Osteoblast (primary cell): Measurements from ENCODE around the gene TBC1D19. TPM values are rescaled to one million over a fixed set of nuclear protein-coding genes. Genes with fewer than 3 reads are reported as not detected.

Source experiments
- DNase-seq: peaks from one replicate; pipeline ENCODE4 v3.0.0; 2011; ENCODE audit warnings: low spot score, mixed read lengths; ENCODE audit not compliant: insufficient read length; ENCODE audit errors: missing footprints
- H2AFZ ChIP-seq: 2 replicates; pipeline ENCODE4 v1.6.0; 2011; ENCODE audit warnings: mild to moderate bottlenecking, low read length
- H3K27ac ChIP-seq: 2 replicates; pipeline ENCODE4 v1.5.1; 2011; ENCODE audit warnings: mild to moderate bottlenecking, low read depth, low read length, moderate library complexity
- H3K27me3 ChIP-seq: 2 replicates; pipeline ENCODE4 v1.6.0; 2012; ENCODE audit warnings: mild to moderate bottlenecking, control low read depth, inconsistent platforms, low read length, moderate library complexity; ENCODE audit not compliant: insufficient read depth
- H3K36me3 ChIP-seq: 2 replicates; pipeline ENCODE4 v1.5.1; 2011; ENCODE audit warnings: mild to moderate bottlenecking, low read length, control low read depth, moderate library complexity; ENCODE audit not compliant: insufficient read depth
- H3K4me1 ChIP-seq: 2 replicates; pipeline ENCODE4 v1.5.1; 2011; ENCODE audit warnings: mild to moderate bottlenecking, low read length, control low read depth, moderate library complexity; ENCODE audit not compliant: insufficient read depth
- H3K4me2 ChIP-seq: 2 replicates; pipeline ENCODE4 v1.6.0; 2011; ENCODE audit warnings: mild to moderate bottlenecking, low read length; ENCODE audit not compliant: insufficient read depth
- H3K4me3 ChIP-seq: fragments of 200-600 bp; sonication (generic); 3 replicates; pipeline ENCODE4 v1.5.1; 2012; ENCODE audit warnings: mild to moderate bottlenecking, low read length, inconsistent platforms; ENCODE audit not compliant: insufficient read depth
- H3K79me2 ChIP-seq: 2 replicates; pipeline ENCODE4 v1.6.0; 2012; ENCODE audit warnings: mild to moderate bottlenecking, low read length, control low read depth, inconsistent platforms; ENCODE audit not compliant: insufficient read depth
- H3K9me3 ChIP-seq: 2 replicates; pipeline ENCODE4 v1.5.1; 2011; ENCODE audit warnings: low read depth, low read length, control low read depth
- H4K20me1 ChIP-seq: 2 replicates; pipeline ENCODE4 v1.6.0; 2012; ENCODE audit warnings: mild to moderate bottlenecking, low read length, control low read depth; ENCODE audit not compliant: insufficient read depth
- total RNA-seq: library from RNA; depleted of rRNA; stranded (reverse); fragments of >200 nt; gene quantifications from 2 replicates; pipeline ENCODE4 v1.2.3, GENCODE V29; 2012
- TF ChIP-seq, protein P1 (sequence below): IDR thresholded peaks from 2 replicates; pipeline ENCODE4 v1.5.1; 2011; ENCODE audit warnings: mild to moderate bottlenecking, low read depth, low read length, moderate library complexity; ENCODE audit errors: extremely low read depth

The TBC1D19 gene
- total RNA-seq, 1 donor: 56.1 TPM

GRCh38 chr4:26715636-26716242, 131.9 kb downstream of the TBC1D19 start:
- H2AFZ ChIP-seq: no peak overlapping the region
- TF ChIP-seq, protein P1, sequence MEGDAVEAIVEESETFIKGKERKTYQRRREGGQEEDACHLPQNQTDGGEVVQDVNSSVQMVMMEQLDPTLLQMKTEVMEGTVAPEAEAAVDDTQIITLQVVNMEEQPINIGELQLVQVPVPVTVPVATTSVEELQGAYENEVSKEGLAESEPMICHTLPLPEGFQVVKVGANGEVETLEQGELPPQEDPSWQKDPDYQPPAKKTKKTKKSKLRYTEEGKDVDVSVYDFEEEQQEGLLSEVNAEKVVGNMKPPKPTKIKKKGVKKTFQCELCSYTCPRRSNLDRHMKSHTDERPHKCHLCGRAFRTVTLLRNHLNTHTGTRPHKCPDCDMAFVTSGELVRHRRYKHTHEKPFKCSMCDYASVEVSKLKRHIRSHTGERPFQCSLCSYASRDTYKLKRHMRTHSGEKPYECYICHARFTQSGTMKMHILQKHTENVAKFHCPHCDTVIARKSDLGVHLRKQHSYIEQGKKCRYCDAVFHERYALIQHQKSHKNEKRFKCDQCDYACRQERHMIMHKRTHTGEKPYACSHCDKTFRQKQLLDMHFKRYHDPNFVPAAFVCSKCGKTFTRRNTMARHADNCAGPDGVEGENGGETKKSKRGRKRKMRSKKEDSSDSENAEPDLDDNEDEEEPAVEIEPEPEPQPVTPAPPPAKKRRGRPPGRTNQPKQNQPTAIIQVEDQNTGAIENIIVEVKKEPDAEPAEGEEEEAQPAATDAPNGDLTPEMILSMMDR: no peak
- no peak for DNase-seq
- H3K4me2 ChIP-seq: no peak overlapping the region
- no peak overlapping the region for H3K4me3 ChIP-seq
- H3K9me3 ChIP-seq: no peaks in the 10 kb centered on the region
- peaks cover 7% of the 10 kb centered on the region for H3K4me1 ChIP-seq
- H3K27me3 ChIP-seq: no peaks in the 10 kb centered on the region
- no peaks in the 10 kb centered on the region for H3K36me3 ChIP-seq
- H3K79me2 ChIP-seq: no peaks in the 10 kb centered on the region
- no peaks in the 10 kb centered on the region for H4K20me1 ChIP-seq
- no peak overlapping the region for H3K27ac ChIP-seq

GRCh38 chr4:26717332-26717731, 133.4 kb downstream of the TBC1D19 start:
- H3K27me3 ChIP-seq: no peaks in the 10 kb centered on the region
- no peak overlapping the region for H2AFZ ChIP-seq
- peaks cover 7% of the 10 kb centered on the region for H3K4me1 ChIP-seq
- no peaks in the 10 kb centered on the region for H3K9me3 ChIP-seq
- TF ChIP-seq, protein P1: no peak
- no peak overlapping the region for H3K4me2 ChIP-seq
- no peak overlapping the region for H3K4me3 ChIP-seq
- H3K36me3 ChIP-seq: no peaks in the 10 kb centered on the region
- H3K79me2 ChIP-seq: no peaks in the 10 kb centered on the region
- no peak overlapping the region for H3K27ac ChIP-seq
- no peak for DNase-seq
- H4K20me1 ChIP-seq: no peaks in the 10 kb centered on the region

DNA sequence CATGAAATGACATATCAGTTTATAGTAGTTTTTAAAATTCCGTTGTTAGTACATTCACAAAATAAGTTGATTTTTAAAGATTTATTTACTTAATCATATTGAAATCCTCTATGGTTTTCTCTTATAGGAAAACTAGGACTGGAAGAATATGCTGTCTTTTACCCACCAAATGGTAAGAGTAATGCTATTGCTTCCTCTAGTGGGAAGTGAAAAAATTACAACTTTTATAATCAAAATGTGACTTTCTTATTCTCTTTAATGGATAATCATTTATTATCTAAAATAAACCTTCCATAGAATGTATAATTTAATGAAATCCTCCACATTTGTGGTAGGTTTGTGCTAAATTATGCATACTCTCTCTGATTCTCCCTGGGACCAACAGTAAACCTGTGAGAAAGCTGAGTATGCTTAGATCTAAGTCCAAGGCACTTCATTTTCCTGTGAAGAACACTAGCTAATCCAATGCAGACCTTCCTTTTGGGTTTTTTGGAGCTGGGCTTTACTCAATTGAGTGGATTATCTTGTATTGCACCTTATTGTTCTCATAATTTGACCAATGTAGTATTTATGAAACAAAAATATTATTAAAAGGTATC, 136.2 kb downstream of the TBC1D19 start:
- Histone ChIP-seq H3K4me1 (peaks cover 7% of the 10 kb centered on the region), H2AFZ (no peak overlapping the region), H3K4me3 (no peak overlapping the region), H3K79me2 (no peaks in the 10 kb centered on the region), H3K36me3 (peaks cover 7% of the 10 kb centered on the region), H3K27me3 (no peaks in the 10 kb centered on the region), H3K27ac (no peak overlapping the region), H4K20me1 (no peaks in the 10 kb centered on the region), H3K9me3 (no peaks in the 10 kb centered on the region), H3K4me2 (no peak overlapping the region)
- DNase-seq: no peak
- TF ChIP-seq, protein P1: peak; percentile 89

- Histone ChIP-seq H3K79me2 (no peaks in the 10 kb centered on the region), H3K4me2 (no peak overlapping the region), H4K20me1 (no peaks in the 10 kb centered on the region), H3K4me3 (no peak overlapping the region), H3K9me3 (no peaks in the 10 kb centered on the region), H3K4me1 (peaks cover 7% of the 10 kb centered on the region), H3K27ac (no peak overlapping the region), H2AFZ (no peak overlapping the region), H3K36me3 (peaks cover 16% of the 10 kb centered on the region), H3K27me3 (no peaks in the 10 kb centered on the region)
- DNase-seq: no peak
- TF ChIP-seq, protein P1: no peak
Observed at GRCh38 chr4:26721685-26722084, 137.8 kb downstream of the TBC1D19 start.
